SK-N-MC (cell line): ENCODE data around the gene MRPS18C.

ENCODE experiments used
- EZH2 ChIP-seq: fragments of 200-600 bp; sonication (generic); IDR thresholded peaks from one replicate; pipeline ENCODE4 v1.6.1; 2017; ENCODE audit warnings: antibody characterized with exemption
- FOXP2 ChIP-seq: optimal IDR thresholded peaks from 2 replicates; pipeline ENCODE3; 2011; ENCODE audit warnings: mild to moderate bottlenecking, moderate library complexity; ENCODE audit not compliant: insufficient read depth; ENCODE audit errors: extremely low read length, control extremely low read depth
- POLR2AphosphoS5 ChIP-seq: IDR thresholded peaks from 2 replicates; pipeline ENCODE4 v1.6.1; 2012; ENCODE audit warnings: mild to moderate bottlenecking, low read depth, low read length, borderline replicate concordance

DNA sequence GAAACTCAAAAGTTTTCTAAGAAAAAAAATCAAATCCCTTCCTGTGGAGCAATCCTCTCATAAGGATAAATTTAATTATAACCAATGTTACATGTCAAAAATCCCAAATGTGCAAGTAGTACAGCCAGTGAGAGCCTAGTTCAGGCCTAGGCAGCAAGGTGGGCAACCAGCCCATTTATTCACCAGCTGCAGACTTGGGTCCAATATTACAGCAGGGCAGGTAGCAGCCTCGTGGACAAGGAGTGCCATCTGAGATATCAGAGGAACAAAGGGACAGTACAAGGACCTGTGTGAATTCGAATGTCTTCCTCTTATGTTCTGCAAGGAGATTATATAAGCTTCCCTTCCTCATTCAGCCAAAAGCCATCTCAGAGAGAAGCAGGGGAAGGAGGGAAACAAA, 6.8 kb upstream of the MRPS18C start:
- TF ChIP-seq EZH2, result no peak
- no peak for TF ChIP-seq FOXP2
- no peak for TF ChIP-seq POLR2AphosphoS5
